ENCODE data around the gene ZNF445.
"Not testable (repeated sequence)": the region's sequence is repeated elsewhere in the genome, so short reads cannot be mapped to it uniquely, and the experiment has no call there.

DNA sequence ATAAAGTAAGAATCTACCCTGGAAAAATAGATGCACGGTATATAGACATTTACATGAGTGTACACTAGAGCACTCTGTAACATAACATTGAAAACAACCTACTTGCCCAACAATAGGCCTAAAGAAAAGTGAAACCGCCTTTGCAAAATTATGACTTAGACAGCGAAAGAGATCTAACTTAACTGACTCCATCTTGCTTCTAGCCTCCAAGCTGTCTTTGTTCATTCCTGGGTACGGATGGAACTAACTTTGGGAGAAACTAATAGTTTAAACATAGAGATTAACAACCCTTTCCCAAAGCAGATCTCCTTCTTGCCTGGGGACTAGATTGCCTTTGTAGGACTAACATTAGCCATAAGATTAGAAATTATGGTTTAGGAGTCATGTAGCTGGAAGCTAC is 17.4 kb downstream of the ZNF445 start:
- TF ChIP-seq, protein P1, sequence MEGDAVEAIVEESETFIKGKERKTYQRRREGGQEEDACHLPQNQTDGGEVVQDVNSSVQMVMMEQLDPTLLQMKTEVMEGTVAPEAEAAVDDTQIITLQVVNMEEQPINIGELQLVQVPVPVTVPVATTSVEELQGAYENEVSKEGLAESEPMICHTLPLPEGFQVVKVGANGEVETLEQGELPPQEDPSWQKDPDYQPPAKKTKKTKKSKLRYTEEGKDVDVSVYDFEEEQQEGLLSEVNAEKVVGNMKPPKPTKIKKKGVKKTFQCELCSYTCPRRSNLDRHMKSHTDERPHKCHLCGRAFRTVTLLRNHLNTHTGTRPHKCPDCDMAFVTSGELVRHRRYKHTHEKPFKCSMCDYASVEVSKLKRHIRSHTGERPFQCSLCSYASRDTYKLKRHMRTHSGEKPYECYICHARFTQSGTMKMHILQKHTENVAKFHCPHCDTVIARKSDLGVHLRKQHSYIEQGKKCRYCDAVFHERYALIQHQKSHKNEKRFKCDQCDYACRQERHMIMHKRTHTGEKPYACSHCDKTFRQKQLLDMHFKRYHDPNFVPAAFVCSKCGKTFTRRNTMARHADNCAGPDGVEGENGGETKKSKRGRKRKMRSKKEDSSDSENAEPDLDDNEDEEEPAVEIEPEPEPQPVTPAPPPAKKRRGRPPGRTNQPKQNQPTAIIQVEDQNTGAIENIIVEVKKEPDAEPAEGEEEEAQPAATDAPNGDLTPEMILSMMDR (IDR thresholded peaks at IDR 0.05) = not testable (repeated sequence)
- not testable (repeated sequence) for TF ChIP-seq POLR2A (IDR thresholded peaks at IDR 0.05)

Measured in thyroid gland (tissue), 4 donors.